ENCODE measurements around the gene TTYH2. TPM values are rescaled to one million over a fixed set of nuclear protein-coding genes. Genes with fewer than 3 reads are reported as not detected.

Gene TTYH2
- total RNA-seq, 1 experiment from 2014 or later, result 15.4 TPM

GRCh38 chr17:74252211-74252610 lies 38.8 kb downstream of the TTYH2 start:
- H3K9me3 ChIP-seq (ENCODE audit: low read depth, low read length, poor library complexity, severe bottlenecking), result no peaks in the 10 kb centered on the region
- ChIA-PET POLR2A (ENCODE audit: low non-redundant PET) (no interaction called here), CTCF (no interaction called here)
- H3K36me3 ChIP-seq (ENCODE audit: insufficient read depth, low read length, poor library complexity, severe bottlenecking), result no peaks in the 10 kb centered on the region
- no TSS peak for BruUV-seq (replicated peaks)
- intact Hi-C loops (cut with micrococcal nuclease; ENCODE audit: unreplicated experiment), result no loop called here
- no peaks in the 10 kb centered on the region for H3K4me1 ChIP-seq (ENCODE audit: insufficient read depth, low read length, poor library complexity, severe bottlenecking)
- no peak overlapping the region for H3K4me3 ChIP-seq (ENCODE audit: low read depth, low read length, poor library complexity, severe bottlenecking)
- no peak for TF ChIP-seq CTCF (conservative IDR thresholded peaks at IDR 0.05; ENCODE audit: low read depth, low read length)
- DNase-seq (ENCODE audit: low spot score), result no peak
- H3K27me3 ChIP-seq (replicated peaks; ENCODE audit: insufficient read depth, low read depth, low read length, poor library complexity), result no peaks in the 10 kb centered on the region
- H3K27ac ChIP-seq (ENCODE audit: low read depth, low read length, poor library complexity, severe bottlenecking), result no peak overlapping the region

DNA sequence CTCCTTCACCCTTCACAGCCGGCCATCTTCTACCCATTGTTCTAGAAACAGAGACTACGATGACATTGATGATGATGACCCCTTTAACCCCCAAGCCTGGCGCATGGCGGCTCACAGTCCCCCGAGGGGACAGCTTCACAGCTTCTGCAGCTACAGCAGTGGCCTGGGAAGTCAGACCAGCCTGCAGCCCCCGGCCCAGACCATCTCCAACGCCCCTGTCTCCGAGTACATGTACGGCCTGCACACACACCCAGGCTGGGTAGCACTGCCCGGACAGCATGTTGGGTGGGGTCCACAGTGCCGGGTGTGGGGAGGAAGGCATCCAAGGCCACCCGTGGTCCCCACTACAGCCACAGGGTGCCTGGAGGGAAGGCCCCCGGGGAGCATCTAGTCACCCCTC lies 39.7 kb downstream of the TTYH2 start:
- DNase-seq (ENCODE audit: low spot score), result no peak
- Histone ChIP-seq H3K9me3 (ENCODE audit: low read depth, low read length, poor library complexity, severe bottlenecking) (no peaks in the 10 kb centered on the region), H3K36me3 (ENCODE audit: insufficient read depth, low read length, poor library complexity, severe bottlenecking) (no peaks in the 10 kb centered on the region), H3K27ac (ENCODE audit: low read depth, low read length, poor library complexity, severe bottlenecking) (no peak overlapping the region), H3K4me3 (ENCODE audit: low read depth, low read length, poor library complexity, severe bottlenecking) (no peak overlapping the region), H3K27me3 (replicated peaks; ENCODE audit: insufficient read depth, low read depth, low read length, poor library complexity) (no peaks in the 10 kb centered on the region), H3K4me1 (ENCODE audit: insufficient read depth, low read length, poor library complexity, severe bottlenecking) (no peaks in the 10 kb centered on the region)
- intact Hi-C loops (cut with micrococcal nuclease; ENCODE audit: unreplicated experiment), result no loop called here
- ChIA-PET CTCF (no interaction called here), POLR2A (ENCODE audit: low non-redundant PET) (no interaction called here)
- TF ChIP-seq CTCF (conservative IDR thresholded peaks at IDR 0.05; ENCODE audit: low read depth, low read length) (no peak), EZH2 (IDR thresholded peaks at IDR 0.05; ENCODE audit: borderline replicate concordance, low read depth, low read length, poor library complexity, severe bottlenecking) (no peak)
- BruUV-seq (replicated peaks), result no TSS peak

GRCh38 chr17:74257311-74257710 lies 43.9 kb downstream of the TTYH2 start:
- no peak for DNase-seq (ENCODE audit: low spot score)
- CTCF ChIA-PET, result no interaction called here
- POLR2A ChIA-PET (ENCODE audit: low non-redundant PET), result no interaction called here
- no peak overlapping the region for H3K4me3 ChIP-seq (ENCODE audit: low read depth, low read length, poor library complexity, severe bottlenecking)
- H3K27ac ChIP-seq (ENCODE audit: low read depth, low read length, poor library complexity, severe bottlenecking), result no peak overlapping the region
- no TSS peak for BruUV-seq (replicated peaks)
- no peaks in the 10 kb centered on the region for H3K36me3 ChIP-seq (ENCODE audit: insufficient read depth, low read length, poor library complexity, severe bottlenecking)
- H3K9me3 ChIP-seq (ENCODE audit: low read depth, low read length, poor library complexity, severe bottlenecking), result no peaks in the 10 kb centered on the region
- TF ChIP-seq CTCF (conservative IDR thresholded peaks at IDR 0.05; ENCODE audit: low read depth, low read length) (no peak), EZH2 (IDR thresholded peaks at IDR 0.05; ENCODE audit: borderline replicate concordance, low read depth, low read length, poor library complexity, severe bottlenecking) (no peak)
- no peaks in the 10 kb centered on the region for H3K27me3 ChIP-seq (replicated peaks; ENCODE audit: insufficient read depth, low read depth, low read length, poor library complexity)
- peaks cover 10% of the 10 kb centered on the region for H3K4me1 ChIP-seq (ENCODE audit: insufficient read depth, low read length, poor library complexity, severe bottlenecking)
- intact Hi-C loops (cut with micrococcal nuclease; ENCODE audit: unreplicated experiment), result no loop called here
